H9 (cell line): ENCODE results near the gene BTBD8. TPM values are rescaled to one million over a fixed set of nuclear protein-coding genes. Genes with fewer than 3 reads are reported as not detected.

ENCODE experiments used
- DNase-seq: peaks from one replicate; pipeline ENCODE4 v3.0.0-alpha.2; 2017
- H2AFZ ChIP-seq: one replicate; pipeline ENCODE4 v1.6.1; 2013; ENCODE audit warnings: mild to moderate bottlenecking, low read length, control low read depth, moderate library complexity
- H2AK5ac ChIP-seq: 2 replicates; pipeline ENCODE4 v1.6.1; 2013; ENCODE audit warnings: low read length, control low read depth, mixed read lengths; ENCODE audit not compliant: insufficient read length
- H2BK120ac ChIP-seq: one replicate; pipeline ENCODE4 v1.6.1; 2013; ENCODE audit warnings: low read depth, mild to moderate bottlenecking, low read length, control low read depth, inconsistent platforms; ENCODE audit not compliant: poor library complexity, severe bottlenecking
- H2BK12ac ChIP-seq: 2 replicates; pipeline ENCODE4 v1.6.1; 2013; ENCODE audit warnings: low read length, control low read depth, mixed read lengths, low read depth; ENCODE audit not compliant: insufficient read length
- H2BK15ac ChIP-seq: 2 replicates; pipeline ENCODE4 v1.6.1; 2013; ENCODE audit warnings: low read depth, low read length, control low read depth
- H2BK20ac ChIP-seq: one replicate; pipeline ENCODE4 v1.6.1; 2013; ENCODE audit warnings: low read depth, mild to moderate bottlenecking, low read length, control low read depth, inconsistent platforms; ENCODE audit not compliant: poor library complexity, severe bottlenecking
- H2BK5ac ChIP-seq: 2 replicates; pipeline ENCODE4 v1.6.1; 2013; ENCODE audit warnings: low read length, control low read depth, mixed read lengths; ENCODE audit not compliant: insufficient read length
- H3K14ac ChIP-seq: 2 replicates; pipeline ENCODE4 v1.6.1; 2013; ENCODE audit warnings: low read length, control low read depth; ENCODE audit not compliant: insufficient read depth
- H3K18ac ChIP-seq: 2 replicates; pipeline ENCODE4 v1.6.1; 2013; ENCODE audit warnings: low read depth, mild to moderate bottlenecking, mixed read lengths, low read length, control low read depth; ENCODE audit not compliant: insufficient read length
- H3K23ac ChIP-seq: 2 replicates; pipeline ENCODE4 v1.6.1; 2013; ENCODE audit warnings: low read length, control low read depth, mixed read lengths, low read depth; ENCODE audit not compliant: insufficient read length
- H3K23me2 ChIP-seq: 2 replicates; pipeline ENCODE4 v1.6.1; 2013; ENCODE audit warnings: low read depth, mild to moderate bottlenecking, mixed read lengths, low read length, control low read depth; ENCODE audit not compliant: insufficient read length, poor library complexity, severe bottlenecking
- H3K27ac ChIP-seq: 2 replicates; pipeline ENCODE4 v1.5.1; 2013; ENCODE audit warnings: low read length, control low read depth, mixed read lengths, low read depth; ENCODE audit not compliant: insufficient read length
- H3K27me3 ChIP-seq: 2 replicates; pipeline ENCODE4 v1.6.1; 2013; ENCODE audit warnings: low read length, control low read depth, inconsistent platforms; ENCODE audit not compliant: insufficient read depth
- H3K4ac ChIP-seq: 2 replicates; pipeline ENCODE4 v1.6.1; 2013; ENCODE audit warnings: low read depth, mild to moderate bottlenecking, control low read depth, inconsistent platforms, low read length, moderate library complexity
- H3K4me1 ChIP-seq: 2 replicates; pipeline ENCODE4 v1.6.1; 2013; ENCODE audit warnings: low read length, control low read depth, inconsistent platforms; ENCODE audit not compliant: insufficient read depth
- H3K4me2 ChIP-seq: 2 replicates; pipeline ENCODE4 v1.6.1; 2013; ENCODE audit warnings: low read length, control low read depth, mixed read lengths; ENCODE audit not compliant: insufficient read length, insufficient read depth
- H3K56ac ChIP-seq: 2 replicates; pipeline ENCODE4 v1.6.1; 2013; ENCODE audit warnings: low read depth, mild to moderate bottlenecking, mixed read lengths, low read length, control low read depth; ENCODE audit not compliant: insufficient read length
- H3K79me1 ChIP-seq: 2 replicates; pipeline ENCODE4 v1.6.1; 2013; ENCODE audit warnings: low read depth, mild to moderate bottlenecking, moderate library complexity, low read length, control low read depth, inconsistent platforms; ENCODE audit not compliant: insufficient read depth, poor library complexity, severe bottlenecking
- H3K79me2 ChIP-seq: 2 replicates; pipeline ENCODE4 v1.6.1; 2013; ENCODE audit warnings: low read length, control low read depth, inconsistent platforms; ENCODE audit not compliant: insufficient read depth
- H3K9ac ChIP-seq: 2 replicates; pipeline ENCODE4 v1.6.1; 2013; ENCODE audit warnings: low read length, control low read depth, mixed read lengths; ENCODE audit not compliant: insufficient read length; ENCODE audit errors: extremely low read depth
- H3K9me3 ChIP-seq: one replicate; pipeline ENCODE4 v1.6.1; 2013; ENCODE audit warnings: low read depth, low read length, inconsistent platforms; ENCODE audit not compliant: control insufficient read depth
- H3T11ph ChIP-seq: one replicate; pipeline ENCODE4 v1.6.1; 2013; ENCODE audit warnings: mild to moderate bottlenecking, low read length, control low read depth, inconsistent platforms
- H4K20me1 ChIP-seq: one replicate; pipeline ENCODE4 v1.6.1; 2013; ENCODE audit not compliant: control insufficient read depth, insufficient read length, insufficient read depth
- H4K5ac ChIP-seq: 2 replicates; pipeline ENCODE4 v1.6.1; 2013; ENCODE audit warnings: low read depth, mild to moderate bottlenecking, mixed read lengths, low read length, control low read depth; ENCODE audit not compliant: insufficient read length
- H4K8ac ChIP-seq: replicated peaks from 2 replicates; pipeline ENCODE4 v1.6.1; 2013; ENCODE audit warnings: low read length, control low read depth, mixed read lengths, low read depth; ENCODE audit not compliant: insufficient read length
- H4K91ac ChIP-seq: 2 replicates; pipeline ENCODE4 v1.6.1; 2013; ENCODE audit warnings: low read depth, mild to moderate bottlenecking, moderate library complexity, mixed read lengths, low read length, control low read depth; ENCODE audit not compliant: insufficient read length
- H3K27ac Mint-ChIP-seq, 3 experiments: 2 replicates in 2 of 3; 3 replicates in 1 of 3; pipeline ENCODE4 v1.8.0; 2020 to 2021; ENCODE audit warnings: mixed read lengths in 3 of 3, mild to moderate bottlenecking in 1 of 3, moderate library complexity in 1 of 3
- H3K27me3 Mint-ChIP-seq: 2 replicates; pipeline ENCODE4 v1.8.0; 2021; ENCODE audit warnings: low read depth, mild to moderate bottlenecking, moderate library complexity, mixed read lengths
- H3K36me3 Mint-ChIP-seq, 3 experiments: 2 replicates in 2 of 3; 3 replicates in 1 of 3; pipeline ENCODE4 v1.8.0; 2020 to 2021; ENCODE audit warnings: low read depth in 3 of 3, mixed read lengths in 3 of 3; ENCODE audit not compliant: insufficient read depth in 1 of 3
- H3K4me1 Mint-ChIP-seq, 2 experiments: 2 replicates each; pipeline ENCODE4 v1.8.0; 2020; ENCODE audit warnings: mixed read lengths in 2 of 2
- H3K4me3 Mint-ChIP-seq, 2 experiments: 2 replicates in 1 of 2; 3 replicates in 1 of 2; pipeline ENCODE4 v1.8.0; 2020 to 2021; ENCODE audit warnings: mild to moderate bottlenecking in 2 of 2, mixed read lengths in 2 of 2, moderate library complexity in 1 of 2
- H3K9me3 Mint-ChIP-seq, 2 experiments: 2 replicates in 1 of 2; 3 replicates in 1 of 2; pipeline ENCODE4 v1.8.0; 2020; ENCODE audit warnings: mild to moderate bottlenecking in 2 of 2, mixed read lengths in 2 of 2, moderate library complexity in 1 of 2
- WGBS: extraction: QIAGEN DNeasy Blood & Tissue Kit; methylation state at CpG from one replicate; pipeline ENCODE4 v1.1.7; 2013; ENCODE audit warnings: missing lambda C conversion rate, low lambda C conversion rate, mixed read lengths; ENCODE audit not compliant: insufficient read length; ENCODE audit errors: extremely low coverage; 5-methylcytosine and 5-hydroxymethylcytosine counted together
- total RNA-seq: library from RNA; stranded (reverse); gene quantifications from 2 replicates; pipeline ENCODE4 v1.2.1, GENCODE V29; 2021
- TF ChIP-seq, protein P1 (sequence below): fragments of 200-600 bp; sonication (generic); conservative IDR thresholded peaks from 3 replicates; pipeline ENCODE4 v1.8.0; 2021; ENCODE audit warnings: antibody characterized with exemption, mild to moderate bottlenecking

The BTBD8 gene
- total RNA-seq, 1 experiment from 2014 or later: 1.4 TPM

DNA sequence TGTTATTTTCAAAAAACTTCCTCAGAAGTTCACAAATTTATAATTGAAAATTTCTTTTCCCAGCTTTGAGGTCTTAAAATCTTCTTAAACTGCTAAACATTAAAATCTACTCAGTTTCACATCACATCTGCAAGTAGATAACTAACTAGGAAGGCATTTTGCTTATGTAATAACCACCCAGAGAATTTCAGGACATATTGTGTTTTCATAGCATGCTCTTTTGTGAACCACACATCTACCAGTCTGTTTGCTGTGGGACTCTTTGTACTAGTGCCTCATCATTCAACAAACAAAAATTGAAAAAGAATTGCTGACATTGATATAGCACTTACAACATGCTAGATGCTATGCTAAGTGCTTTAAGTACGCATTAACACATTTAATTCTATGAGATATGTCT, 105.9 kb downstream of the BTBD8 start:
- H3K4me3 Mint-ChIP-seq: no peak overlapping the region
- Histone ChIP-seq H3K56ac (no peak overlapping the region), H2BK5ac (no peak overlapping the region), H4K20me1 (no peaks in the 10 kb centered on the region), H3T11ph (no peak overlapping the region), H3K4me1 (peaks cover 10% of the 10 kb centered on the region), H4K5ac (no peak overlapping the region), H2BK120ac (no peak overlapping the region), H4K91ac (no peak overlapping the region), H3K27me3 (no peaks in the 10 kb centered on the region), H2BK15ac (no peak overlapping the region), H3K18ac (no peak overlapping the region), H2AK5ac (no peak overlapping the region), H3K79me2 (no peaks in the 10 kb centered on the region), H4K8ac (no peak overlapping the region), H3K27ac (no peak overlapping the region), H3K9ac (no peak overlapping the region), H3K4ac (no peak overlapping the region), H2BK20ac (no peak overlapping the region), H3K14ac (no peak overlapping the region), H3K23me2 (no peaks in the 10 kb centered on the region), H3K9me3 (no peaks in the 10 kb centered on the region), H2BK12ac (no peak overlapping the region), H3K4me2 (no peak overlapping the region), H2AFZ (no peak overlapping the region), H3K79me1 (no peaks in the 10 kb centered on the region), H3K23ac (no peak overlapping the region)
- no peak for DNase-seq
- no peak overlapping the region for H3K27ac Mint-ChIP-seq
- peaks cover 12 to 23% of the 10 kb centered on the region in 2 experiments for H3K4me1 Mint-ChIP-seq
- peaks cover 0 to 4% (median 0%) of the 10 kb centered on the region in 3 experiments; a peak in 2 of 7 replicates for H3K36me3 Mint-ChIP-seq
- no peaks in the 10 kb centered on the region for H3K27me3 Mint-ChIP-seq
- no peaks in the 10 kb centered on the region for H3K9me3 Mint-ChIP-seq
- TF ChIP-seq, protein P1, sequence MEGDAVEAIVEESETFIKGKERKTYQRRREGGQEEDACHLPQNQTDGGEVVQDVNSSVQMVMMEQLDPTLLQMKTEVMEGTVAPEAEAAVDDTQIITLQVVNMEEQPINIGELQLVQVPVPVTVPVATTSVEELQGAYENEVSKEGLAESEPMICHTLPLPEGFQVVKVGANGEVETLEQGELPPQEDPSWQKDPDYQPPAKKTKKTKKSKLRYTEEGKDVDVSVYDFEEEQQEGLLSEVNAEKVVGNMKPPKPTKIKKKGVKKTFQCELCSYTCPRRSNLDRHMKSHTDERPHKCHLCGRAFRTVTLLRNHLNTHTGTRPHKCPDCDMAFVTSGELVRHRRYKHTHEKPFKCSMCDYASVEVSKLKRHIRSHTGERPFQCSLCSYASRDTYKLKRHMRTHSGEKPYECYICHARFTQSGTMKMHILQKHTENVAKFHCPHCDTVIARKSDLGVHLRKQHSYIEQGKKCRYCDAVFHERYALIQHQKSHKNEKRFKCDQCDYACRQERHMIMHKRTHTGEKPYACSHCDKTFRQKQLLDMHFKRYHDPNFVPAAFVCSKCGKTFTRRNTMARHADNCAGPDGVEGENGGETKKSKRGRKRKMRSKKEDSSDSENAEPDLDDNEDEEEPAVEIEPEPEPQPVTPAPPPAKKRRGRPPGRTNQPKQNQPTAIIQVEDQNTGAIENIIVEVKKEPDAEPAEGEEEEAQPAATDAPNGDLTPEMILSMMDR: no peak
- no CpG with 5 or more reads among the region's 1 CpG for WGBS
